HepG2 (cell line): Measurements from ENCODE around the gene MAP1LC3A. TPM values are rescaled to one million over a fixed set of nuclear protein-coding genes. Genes with fewer than 3 reads are reported as not detected.

ENCODE experiments used
- ARID2 ChIP-seq: sonication (generic); formaldehyde crosslinking; IDR thresholded peaks from 2 replicates; pipeline ENCODE4 v1.8.1; 2022; ENCODE audit warnings: mild to moderate bottlenecking, missing genetic modification reagents, borderline replicate concordance
- FOXA1 ChIP-seq, 2 experiments: fragments of 450-650 bp in 1 of 2; sonication (generic) in 1 of 2; formaldehyde crosslinking in 1 of 2; IDR thresholded peaks; 2 replicates each; pipeline versions ENCODE4 v1.4.0 to v1.6.1; 2016 to 2020; ENCODE audit warnings: missing genetic modification reagents in 1 of 2
- HNRNPH1 ChIP-seq: fragments of 200-400 bp; formaldehyde crosslinking; optimal IDR thresholded peaks from 2 replicates; pipeline ENCODE3; 2017; ENCODE audit warnings: mild to moderate bottlenecking, low read depth, low read length
- HNRNPLL ChIP-seq: fragments of 200-400 bp; formaldehyde crosslinking; IDR thresholded peaks from 2 replicates; pipeline ENCODE4 v1.6.1; 2017; ENCODE audit warnings: mild to moderate bottlenecking, low read depth, low read length; ENCODE audit not compliant: poor library complexity, severe bottlenecking
- IRF2 ChIP-seq: IDR thresholded peaks from 2 replicates; pipeline ENCODE4 v1.6.1; 2018; ENCODE audit warnings: missing genetic modification reagents, missing compliant biosample characterization
- MAFF ChIP-seq: IDR thresholded peaks from 2 replicates; pipeline ENCODE4 v1.6.1; 2011; ENCODE audit warnings: low read depth, low read length, improper control_type of control experiment
- PCBP2 ChIP-seq: fragments of 200-400 bp; formaldehyde crosslinking; optimal IDR thresholded peaks from 2 replicates; pipeline ENCODE3; 2018; ENCODE audit warnings: low read length, low read depth; ENCODE audit not compliant: poor library complexity, severe bottlenecking
- RAD21 ChIP-seq: fragments of 450-650 bp; formaldehyde crosslinking; IDR thresholded peaks from 2 replicates; pipeline ENCODE4 v1.5.0; 2020; ENCODE audit warnings: mild to moderate bottlenecking
- SETDB1 ChIP-seq: sonication (generic); formaldehyde crosslinking; IDR thresholded peaks from 2 replicates; pipeline ENCODE4 v1.5.1; 2020; ENCODE audit warnings: missing genetic modification reagents, mild to moderate bottlenecking, borderline replicate concordance
- YY1 ChIP-seq: IDR thresholded peaks from 2 replicates; pipeline ENCODE4 v1.6.1; 2011; ENCODE audit warnings: low read length, low read depth, moderate library complexity, mild to moderate bottlenecking; ENCODE audit not compliant: insufficient read depth, insufficient replicate concordance
- ZNF142 ChIP-seq: sonication (generic); formaldehyde crosslinking; IDR thresholded peaks from 2 replicates; pipeline ENCODE4 v1.4.0; 2020; ENCODE audit warnings: missing genetic modification reagents
- ZNF251 ChIP-seq: sonication (generic); formaldehyde crosslinking; IDR thresholded peaks from 2 replicates; pipeline ENCODE4 v1.9.0; 2021; ENCODE audit warnings: mild to moderate bottlenecking, missing genetic modification reagents
- ZNF260 ChIP-seq: sonication (generic); formaldehyde crosslinking; IDR thresholded peaks from 2 replicates; pipeline ENCODE4 v1.4.0; 2020; ENCODE audit warnings: missing genetic modification reagents, low read depth, mild to moderate bottlenecking, borderline replicate concordance
- ZNF326 ChIP-seq: sonication (generic); formaldehyde crosslinking; IDR thresholded peaks from 2 replicates; pipeline ENCODE4 v1.4.0; 2020; ENCODE audit warnings: missing genetic modification reagents, borderline replicate concordance
- ZNF350 ChIP-seq: sonication (generic); formaldehyde crosslinking; IDR thresholded peaks from 2 replicates; pipeline ENCODE4 v1.4.0; 2020; ENCODE audit warnings: mild to moderate bottlenecking, low read depth, missing genetic modification reagents, borderline replicate concordance
- ZNF513 ChIP-seq: sonication (generic); formaldehyde crosslinking; conservative IDR thresholded peaks from 2 replicates; pipeline ENCODE4 v1.5.0; 2020; ENCODE audit warnings: missing genetic modification reagents
- ZNF543 ChIP-seq: sonication (generic); formaldehyde crosslinking; IDR thresholded peaks from 2 replicates; pipeline ENCODE4 v1.4.0; 2020; ENCODE audit warnings: mild to moderate bottlenecking, missing genetic modification reagents
- ZNF775 ChIP-seq: sonication (generic); formaldehyde crosslinking; IDR thresholded peaks from 2 replicates; pipeline ENCODE4 v1.4.0; 2020; ENCODE audit warnings: missing genetic modification reagents, mild to moderate bottlenecking, moderate library complexity, borderline replicate concordance
- ZSCAN30 ChIP-seq: sonication (generic); formaldehyde crosslinking; IDR thresholded peaks from 2 replicates; pipeline ENCODE4 v1.5.0; 2020; ENCODE audit warnings: mild to moderate bottlenecking, missing genetic modification reagents
- polyA plus RNA-seq, 8 experiments: library from polyadenylated mRNA; depleted of rRNA in 3 of 8; stranded (reverse) in 7 of 8; unstranded in 1 of 8; fragments of >200 nt; fragmentation: Illumina TruSeq in 4 of 8; extraction: Trizol in 4 of 8; gene quantifications; 2 replicates each; pipeline versions ENCODE4 v1.2.1 to v1.2.3, GENCODE V29; 2011 to 2016; ENCODE audit warnings: low read depth in 4 of 8, missing spikeins in 1 of 8, mixed read lengths in 1 of 8; ENCODE audit not compliant: insufficient read depth in 1 of 8
- total RNA-seq, 5 experiments: library from RNA; depleted of rRNA; stranded (reverse); fragments of >200 nt; fragmentation: Illumina TruSeq; extraction: Trizol; gene quantifications; 2 replicates each; pipeline ENCODE4 v1.2.3, GENCODE V29; 2016; ENCODE audit warnings: low read depth in 1 of 5
- TF ChIP-seq, protein P1 (sequence below): sonication (generic); formaldehyde crosslinking; IDR thresholded peaks from 2 replicates; pipeline ENCODE4 v1.4.0; 2020; ENCODE audit warnings: missing genetic modification reagents, borderline replicate concordance

The MAP1LC3A gene
- total and polyA plus RNA-seq, 2 of the 13 experiments (the other 11 are each of a cell fraction or from before 2014, with no cell fraction given): not detected

- TF ChIP-seq, protein P1, sequence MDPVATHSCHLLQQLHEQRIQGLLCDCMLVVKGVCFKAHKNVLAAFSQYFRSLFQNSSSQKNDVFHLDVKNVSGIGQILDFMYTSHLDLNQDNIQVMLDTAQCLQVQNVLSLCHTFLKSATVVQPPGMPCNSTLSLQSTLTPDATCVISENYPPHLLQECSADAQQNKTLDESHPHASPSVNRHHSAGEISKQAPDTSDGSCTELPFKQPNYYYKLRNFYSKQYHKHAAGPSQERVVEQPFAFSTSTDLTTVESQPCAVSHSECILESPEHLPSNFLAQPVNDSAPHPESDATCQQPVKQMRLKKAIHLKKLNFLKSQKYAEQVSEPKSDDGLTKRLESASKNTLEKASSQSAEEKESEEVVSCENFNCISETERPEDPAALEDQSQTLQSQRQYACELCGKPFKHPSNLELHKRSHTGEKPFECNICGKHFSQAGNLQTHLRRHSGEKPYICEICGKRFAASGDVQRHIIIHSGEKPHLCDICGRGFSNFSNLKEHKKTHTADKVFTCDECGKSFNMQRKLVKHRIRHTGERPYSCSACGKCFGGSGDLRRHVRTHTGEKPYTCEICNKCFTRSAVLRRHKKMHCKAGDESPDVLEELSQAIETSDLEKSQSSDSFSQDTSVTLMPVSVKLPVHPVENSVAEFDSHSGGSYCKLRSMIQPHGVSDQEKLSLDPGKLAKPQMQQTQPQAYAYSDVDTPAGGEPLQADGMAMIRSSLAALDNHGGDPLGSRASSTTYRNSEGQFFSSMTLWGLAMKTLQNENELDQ: no peak
- no peak for TF ChIP-seq ZNF775 (CRISPR knock-in tag)
- TF ChIP-seq IRF2: no peak
- no peak for TF ChIP-seq SETDB1 (CRISPR knock-in tag)
- no peak for TF ChIP-seq ZNF142 (CRISPR knock-in tag)
- no peak for TF ChIP-seq ZNF350 (CRISPR knock-in tag)
- no peak for TF ChIP-seq HNRNPLL
- peak; percentile 41 for TF ChIP-seq YY1
- TF ChIP-seq FOXA1 (IDR thresholded peaks at IDR 0.05): no peak
- no peak for TF ChIP-seq FOXA1 (CRISPR knock-in tag; IDR thresholded peaks at IDR 0.05)
- TF ChIP-seq ZNF326 (CRISPR knock-in tag): no peak
- no peak for TF ChIP-seq ZNF260
- no peak for TF ChIP-seq ZNF251 (CRISPR knock-in tag)
- no peak for TF ChIP-seq ZNF543 (CRISPR knock-in tag)
- TF ChIP-seq HNRNPH1: no peak
- no peak for TF ChIP-seq ZNF513 (CRISPR knock-in tag)
- TF ChIP-seq RAD21: peak; percentile 80
- no peak for TF ChIP-seq ARID2 (CRISPR knock-in tag)
- TF ChIP-seq MAFF: no peak
- no peak for TF ChIP-seq ZSCAN30 (CRISPR knock-in tag)
- no peak for TF ChIP-seq PCBP2
Observed at GRCh38 chr20:34562641-34563040, 4.1 kb downstream of the MAP1LC3A start (continued).
